HG03378 (cell line): ENCODE results near the gene NBL1.

Source experiments
- ATAC-seq: cut with Tn5 transposase; IDR thresholded peaks from one replicate; pipeline ENCODE4 v1.9.1; 2021; ENCODE audit warnings: mild to moderate bottlenecking, moderate library complexity; ENCODE audit not compliant: unreplicated experiment

The NBL1 gene

DNA sequence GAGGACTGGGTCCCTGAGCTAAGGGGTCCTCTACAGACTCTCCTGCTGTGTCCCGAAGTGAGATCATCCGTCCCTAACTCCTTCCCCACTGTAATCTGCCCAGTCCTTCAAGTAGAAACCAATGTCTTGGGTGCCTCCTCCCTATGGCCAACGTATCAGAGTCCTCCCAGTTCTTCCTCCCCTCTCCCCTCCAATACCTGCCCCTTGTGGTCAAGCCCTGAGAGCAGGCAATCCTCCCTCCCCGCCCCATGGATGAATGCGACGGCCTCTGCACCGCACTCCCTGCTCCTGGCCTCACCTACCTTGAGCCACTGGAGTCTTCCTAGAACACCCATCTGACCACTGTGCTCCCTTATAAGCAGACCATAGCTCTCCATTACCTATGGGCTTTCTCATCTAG is 51.7 kb downstream of the NBL1 start:
- ATAC-seq, result no peak

DNA sequence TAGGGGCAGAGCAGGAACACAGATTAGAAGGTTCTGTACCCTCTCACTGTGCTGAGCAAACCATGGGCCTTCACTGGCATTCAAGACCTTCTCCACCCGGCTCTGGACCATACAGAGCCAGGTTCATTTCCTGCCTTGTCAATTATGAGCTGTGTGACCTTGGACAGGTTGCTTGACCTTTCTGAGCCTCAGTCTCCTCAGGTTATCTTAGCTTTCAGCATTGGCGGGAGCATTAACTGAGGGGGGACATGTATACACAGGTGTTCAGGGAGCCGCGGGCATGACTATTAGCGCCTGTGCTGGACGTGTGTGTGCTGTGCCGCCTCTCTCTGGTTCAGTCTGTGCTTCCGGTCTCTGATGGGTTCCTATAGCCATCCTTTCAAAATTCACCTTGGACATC is 52.7 kb downstream of the NBL1 start:
- no peak for ATAC-seq

GRCh38 chr1:19698181-19698580 is 54.1 kb downstream of the NBL1 start:
- no peak for ATAC-seq

GRCh38 chr1:19700079-19700777 is 56.1 kb downstream of the NBL1 start:
- ATAC-seq, result no peak

GRCh38 chr1:19703280-19703679 is 59.2 kb downstream of the NBL1 start:
- no peak for ATAC-seq

- no peak for ATAC-seq
These were observed 60.4 kb downstream of the NBL1 start for GRCh38 chr1:19704247-19705113.

DNA sequence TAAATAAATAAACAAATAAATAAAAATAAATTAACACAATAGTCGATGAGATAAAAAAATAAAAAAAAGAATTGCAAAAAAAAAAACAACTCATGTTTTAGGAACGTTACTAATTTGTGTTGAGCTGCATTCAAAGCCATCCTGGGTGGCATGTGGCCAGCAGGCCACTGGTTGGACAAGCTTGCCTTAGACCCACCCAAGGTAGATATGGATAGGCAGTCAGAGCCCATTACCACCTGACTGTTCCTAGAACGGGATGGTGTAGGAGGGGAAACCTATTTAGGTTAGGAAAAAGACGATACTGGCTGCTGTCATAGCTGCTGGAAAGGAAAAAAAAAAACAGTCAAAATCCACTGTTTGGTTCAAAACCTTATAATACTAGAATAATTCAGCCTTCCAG is 61.4 kb downstream of the NBL1 start:
- ATAC-seq, result no peak

- no peak for ATAC-seq
These were observed 62.0 kb downstream of the NBL1 start for GRCh38 chr1:19706136-19706535.
